Measurements from ENCODE around the gene DEFB128. TPM values are rescaled to one million over a fixed set of nuclear protein-coding genes. Genes with fewer than 3 reads are reported as not detected.
A peak's percentile ranks its signal among the peaks of the same experiment; 100 is the strongest.

Gene DEFB128
- total and polyA plus RNA-seq, 9 of the 15 experiments (the other 6 are each of a cell fraction or from before 2014, with no cell fraction given), result not detected

DNA sequence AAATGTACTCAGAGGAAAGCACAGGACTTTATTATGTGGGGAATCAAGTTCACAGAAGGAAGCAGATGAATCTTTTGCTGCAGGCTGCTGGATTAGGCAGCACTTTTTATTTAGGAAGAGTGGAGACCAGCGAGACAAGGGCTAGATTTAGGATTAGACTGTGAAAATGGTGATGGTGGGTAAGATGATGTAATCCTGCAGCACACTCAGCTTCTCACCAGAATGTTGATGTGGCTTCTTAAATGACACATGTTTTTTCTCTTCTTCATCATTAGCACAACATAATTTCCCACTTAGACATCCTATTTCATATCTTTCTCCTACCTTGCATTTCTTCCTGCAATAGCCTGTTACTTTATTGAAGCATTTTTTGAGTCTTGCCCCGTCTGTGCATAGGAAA, 1.8 kb downstream of the DEFB128 start:
- Histone ChIP-seq H3K9me1 (ENCODE audit: control insufficient read depth, insufficient read depth, low read length) (no peaks in the 10 kb centered on the region), H3K9me3 (replicated peaks; ENCODE audit: control insufficient read depth, insufficient read depth, low read depth, low read length) (no peaks in the 10 kb centered on the region), H3K27ac (ENCODE audit: extremely low read depth, low read depth, low read length) (no peak overlapping the region), H4K20me1 (replicated peaks; ENCODE audit: control insufficient read depth, insufficient read depth, low read length) (no peaks in the 10 kb centered on the region), H3K36me3 (ENCODE audit: control insufficient read depth, insufficient read depth, low read length) (no peaks in the 10 kb centered on the region), H3K4me3 (no peak overlapping the region), H3K4me1 (replicated peaks in 1 of 2; ENCODE audit: control insufficient read depth in 2 of 2, insufficient read depth in 2 of 2, low read length in 2 of 2) (no peaks in the 10 kb centered on the region), H3K4me2 (ENCODE audit: insufficient read depth, low read length) (no peak overlapping the region), H3K9ac (ENCODE audit: insufficient read depth in 1 of 2, low read depth in 2 of 2, low read length in 2 of 2) (no peak overlapping the region), H3K79me2 (ENCODE audit: control insufficient read depth, insufficient read depth, low read length) (no peaks in the 10 kb centered on the region), H3K27me3 (ENCODE audit: control insufficient read depth in 2 of 2, insufficient read depth in 2 of 2, low read length in 2 of 2) (no peaks in the 10 kb centered on the region; a peak in 2 of 5 replicates), H2AFZ (ENCODE audit: low read depth, low read length) (no peak overlapping the region)
- WGBS (ENCODE audit: insufficient coverage, low coverage, missing lambda C conversion rate), result 0% methylated on average over 2 of the region's 2 CpGs
- intact Hi-C loops (cut with micrococcal nuclease) (no loop called here), in situ Hi-C loops (cut with MboI) (no loop called here)
- CTCF ChIA-PET (ENCODE audit: low intra/inter-chr PET ratio), result no interaction called here
- POLR2A ChIA-PET, result no interaction called here
- no TSS peak for BruUV-seq (replicated peaks)
- no peak for ATAC-seq
- FAIRE-seq, result no peak
- TF ChIP-seq ZNF696 (CRISPR knock-in tag; conservative IDR thresholded peaks at IDR 0.05), result no peak
- no peak for TF ChIP-seq CEBPG (CRISPR knock-in tag; IDR thresholded peaks at IDR 0.05)
- TF ChIP-seq CEBPG (tag; conservative IDR thresholded peaks at IDR 0.05 in 1 of 2, IDR thresholded peaks at IDR 0.05 in 1 of 2), result peak; percentile 55 to 81; a peak in 3 of 4 replicates
- TF ChIP-seq, protein P1, sequence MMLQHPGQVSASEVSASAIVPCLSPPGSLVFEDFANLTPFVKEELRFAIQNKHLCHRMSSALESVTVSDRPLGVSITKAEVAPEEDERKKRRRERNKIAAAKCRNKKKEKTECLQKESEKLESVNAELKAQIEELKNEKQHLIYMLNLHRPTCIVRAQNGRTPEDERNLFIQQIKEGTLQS (IDR thresholded peaks at IDR 0.05), result peak; percentile 67
- TF ChIP-seq, protein P1 (CRISPR knock-in tag; conservative IDR thresholded peaks at IDR 0.05), result no peak
- no peak for DNase-seq (ENCODE audit: extremely low read depth in 1 of 4, low spot score in 3 of 4)

DNA sequence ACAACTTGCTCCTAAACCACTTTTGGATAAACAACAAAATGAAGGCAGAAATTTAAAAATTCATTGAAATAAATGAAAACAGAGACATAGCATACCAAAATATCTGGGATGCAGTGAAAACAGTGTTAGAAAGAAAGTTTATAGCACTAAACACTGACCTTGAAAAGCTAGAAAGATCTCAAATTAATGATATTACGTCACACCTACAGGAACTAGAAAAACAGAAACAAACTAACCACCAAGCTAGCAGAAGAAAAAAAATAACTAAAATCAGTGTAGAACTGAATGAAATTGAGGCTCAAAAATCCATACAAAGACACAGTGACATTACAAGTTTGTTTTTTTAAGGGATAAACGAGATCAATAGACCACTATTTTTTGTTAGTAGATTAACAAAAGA, 5.2 kb downstream of the DEFB128 start:
- Histone ChIP-seq H4K20me1 (replicated peaks; ENCODE audit: control insufficient read depth, insufficient read depth, low read length) (no peaks in the 10 kb centered on the region), H3K4me3 (no peak overlapping the region), H3K79me2 (ENCODE audit: control insufficient read depth, insufficient read depth, low read length) (no peaks in the 10 kb centered on the region), H3K27ac (ENCODE audit: extremely low read depth, low read depth, low read length) (no peak overlapping the region), H3K27me3 (ENCODE audit: control insufficient read depth in 2 of 2, insufficient read depth in 2 of 2, low read length in 2 of 2) (no peaks in the 10 kb centered on the region; a peak in 1 of 5 replicates), H3K9me3 (replicated peaks; ENCODE audit: control insufficient read depth, insufficient read depth, low read depth, low read length) (no peaks in the 10 kb centered on the region), H3K9ac (ENCODE audit: insufficient read depth in 1 of 2, low read depth in 2 of 2, low read length in 2 of 2) (no peak overlapping the region), H3K4me1 (replicated peaks in 1 of 2; ENCODE audit: control insufficient read depth in 2 of 2, insufficient read depth in 2 of 2, low read length in 2 of 2) (no peaks in the 10 kb centered on the region), H3K4me2 (ENCODE audit: insufficient read depth, low read length) (no peak overlapping the region), H3K36me3 (ENCODE audit: control insufficient read depth, insufficient read depth, low read length) (no peaks in the 10 kb centered on the region), H2AFZ (ENCODE audit: low read depth, low read length) (no peak overlapping the region), H3K9me1 (ENCODE audit: control insufficient read depth, insufficient read depth, low read length) (no peaks in the 10 kb centered on the region)
- CTCF ChIA-PET (ENCODE audit: low intra/inter-chr PET ratio), result no interaction called here
- 4% methylated on average over 2 of the region's 2 CpGs for WGBS (ENCODE audit: insufficient coverage, low coverage, missing lambda C conversion rate)
- BruUV-seq (replicated peaks), result no TSS peak
- POLR2A ChIA-PET, result no interaction called here
- in situ Hi-C loops (cut with MboI) (no loop called here), intact Hi-C loops (cut with micrococcal nuclease) (no loop called here)
- ATAC-seq (no peak), FAIRE-seq (no peak), DNase-seq (ENCODE audit: extremely low read depth in 1 of 4, low spot score in 3 of 4) (no peak)
- TF ChIP-seq ZNF165 (CRISPR knock-in tag; IDR thresholded peaks at IDR 0.05; ENCODE audit: borderline replicate concordance) (no peak), MTA1 (IDR thresholded peaks at IDR 0.05; ENCODE audit: borderline replicate concordance) (no peak), ZC3H8 (IDR thresholded peaks at IDR 0.05) (no peak), FOXP4 (CRISPR knock-in tag; IDR thresholded peaks at IDR 0.05; ENCODE audit: borderline replicate concordance) (no peak)

Data from K562 (cell line).